DMS 273 (cell line): Measurements from ENCODE around the gene ZNF90.
"Not testable (repeated sequence)": the region's sequence is repeated elsewhere in the genome, so short reads cannot be mapped to it uniquely, and the experiment has no call there.

Experiments used
- DNase-seq: peaks from one replicate; lab custom pipeline; 2025; ENCODE audit not compliant: unreplicated experiment; lab: John Stamatoyannopoulos, UW

The ZNF90 gene

GRCh38 chr19:20103091-20103740 lies 25.4 kb downstream of the ZNF90 start:
- DNase-seq: no peak

- DNase-seq: no peak
These were observed 29.5 kb downstream of the ZNF90 start for GRCh38 chr19:20107301-20107700.

- DNase-seq: not testable (repeated sequence)
These were observed 40.5 kb downstream of the ZNF90 start for GRCh38 chr19:20118064-20118839.

- no peak for DNase-seq
These were observed 47.1 kb downstream of the ZNF90 start for GRCh38 chr19:20124879-20125278.

GRCh38 chr19:20132933-20133332 lies 55.1 kb downstream of the ZNF90 start:
- DNase-seq: not testable (repeated sequence)

GRCh38 chr19:20137714-20138113 lies 59.9 kb downstream of the ZNF90 start:
- not testable (repeated sequence) for DNase-seq

- DNase-seq: no peak
These were observed 73.9 kb downstream of the ZNF90 start for GRCh38 chr19:20151617-20152145.

GRCh38 chr19:20152506-20152905 lies 74.7 kb downstream of the ZNF90 start:
- not testable (repeated sequence) for DNase-seq

- DNase-seq: no peak
These were observed 75.5 kb downstream of the ZNF90 start for GRCh38 chr19:20153281-20153680.

- DNase-seq: no peak
These were observed 76.8 kb downstream of the ZNF90 start for GRCh38 chr19:20154636-20155035.

- DNase-seq: no peak
These were observed 85.0 kb downstream of the ZNF90 start for GRCh38 chr19:20162821-20163220.

- DNase-seq: no peak
These were observed 86.7 kb downstream of the ZNF90 start for GRCh38 chr19:20164456-20164855.

- no peak for DNase-seq
These were observed 88.3 kb downstream of the ZNF90 start for GRCh38 chr19:20165971-20166592.

- DNase-seq: peak; percentile 99
These were observed 89.3 kb downstream of the ZNF90 start, which contains the start of gene ZNF486 for GRCh38 chr19:20167020-20167644. ZNF486 (plus strand) TSS chr19:20167214; CDS start chr19:20167331, 117 bp downstream.

- DNase-seq: peak; percentile 45
These were observed 89.9 kb downstream of the ZNF90 start for GRCh38 chr19:20167651-20168122.
